Karpas-422 (cell line): ENCODE results near the gene GP5. TPM values are rescaled to one million over a fixed set of nuclear protein-coding genes. Genes with fewer than 3 reads are reported as not detected.

Experiments used
- DNase-seq: peaks from one replicate; pipeline ENCODE4 v3.0.0-alpha.2; 2015
- H2AFZ ChIP-seq: fragments of 200-600 bp; sonication (generic); 2 replicates; pipeline ENCODE4 v1.6.1; 2014; ENCODE audit warnings: antibody characterized with exemption, low read length, mixed read lengths
- H3K27ac ChIP-seq: fragments of 200-600 bp; sonication (generic); 2 replicates; pipeline ENCODE4 v1.5.1; 2014; ENCODE audit warnings: mild to moderate bottlenecking, low read length, moderate library complexity
- H3K27me3 ChIP-seq: fragments of 200-600 bp; sonication (generic); 2 replicates; pipeline ENCODE4 v1.6.1; 2014; ENCODE audit warnings: low read length, mixed read lengths
- H3K36me3 ChIP-seq: fragments of 200-600 bp; sonication (generic); 2 replicates; pipeline ENCODE4 v1.6.1; 2014; ENCODE audit warnings: low read length, mixed read lengths; ENCODE audit not compliant: insufficient read depth
- H3K4me1 ChIP-seq: fragments of 200-600 bp; sonication (generic); 2 replicates; pipeline ENCODE4 v1.6.1; 2014; ENCODE audit warnings: mild to moderate bottlenecking, low read length, mixed read lengths
- H3K4me2 ChIP-seq: fragments of 200-600 bp; sonication (generic); 2 replicates; pipeline ENCODE4 v1.6.1; 2014; ENCODE audit warnings: low read length, low read depth, mild to moderate bottlenecking; ENCODE audit not compliant: poor library complexity, severe bottlenecking
- H3K4me3 ChIP-seq: fragments of 200-600 bp; sonication (generic); 2 replicates; pipeline ENCODE4 v1.5.1; 2014; ENCODE audit warnings: mild to moderate bottlenecking, antibody characterized with exemption, low read length, mixed read lengths
- H3K79me2 ChIP-seq: fragments of 200-600 bp; sonication (generic); 2 replicates; pipeline ENCODE4 v1.6.1; 2014; ENCODE audit warnings: mild to moderate bottlenecking, low read length, mixed read lengths
- H3K9ac ChIP-seq: fragments of 200-600 bp; sonication (generic); 2 replicates; pipeline ENCODE4 v1.6.0; 2014; ENCODE audit warnings: low read length
- H3K9me2 ChIP-seq: fragments of 200-600 bp; sonication (generic), shearing (Covaris generic); replicated peaks from 2 replicates; pipeline ENCODE4 v1.6.0; 2014; ENCODE audit warnings: mild to moderate bottlenecking, low read length, moderate library complexity; ENCODE audit not compliant: insufficient read depth
- H3K9me3 ChIP-seq: fragments of 300-700, 200-600 bp; sonication (generic); 2 replicates; pipeline ENCODE4 v1.6.1; 2014; ENCODE audit warnings: low read length, mixed read lengths
- H4K20me1 ChIP-seq: fragments of 200-600 bp; sonication (generic); 2 replicates; pipeline ENCODE4 v1.6.1; 2014; ENCODE audit warnings: mild to moderate bottlenecking, antibody characterized with exemption, low read length, low read depth; ENCODE audit not compliant: insufficient read depth
- total RNA-seq: library from RNA; depleted of rRNA; stranded (reverse); fragments of >200 nt; shearing (Covaris generic); gene quantifications from 2 replicates; pipeline ENCODE4 v1.2.3, GENCODE V29; 2014; ENCODE audit warnings: low replicate concordance

GP5 gene
- total RNA-seq, 1 experiment from 2014 or later, result not detected

- no peaks in the 10 kb centered on the region for H3K9me3 ChIP-seq
- peaks cover 20% of the 10 kb centered on the region for H3K79me2 ChIP-seq
- H3K4me1 ChIP-seq, result peaks cover 12% of the 10 kb centered on the region
- H3K27ac ChIP-seq, result no peak overlapping the region
- no peak overlapping the region for H2AFZ ChIP-seq
- H4K20me1 ChIP-seq, result no peaks in the 10 kb centered on the region
- H3K4me3 ChIP-seq, result no peak overlapping the region
- H3K9ac ChIP-seq, result no peak overlapping the region
- DNase-seq, result no peak
- H3K4me2 ChIP-seq, result no peak overlapping the region
- no peaks in the 10 kb centered on the region for H3K27me3 ChIP-seq
- H3K9me2 ChIP-seq, result no peaks in the 10 kb centered on the region
- H3K36me3 ChIP-seq, result peaks cover 86% of the 10 kb centered on the region
These were observed 35.4 kb upstream of the GP5 start for GRCh38 chr3:194434503-194434902.

- Histone ChIP-seq H4K20me1 (no peaks in the 10 kb centered on the region), H3K9ac (no peak overlapping the region), H3K36me3 (peaks cover 83% of the 10 kb centered on the region), H3K27ac (no peak overlapping the region), H3K4me1 (peaks cover 12% of the 10 kb centered on the region), H2AFZ (no peak overlapping the region), H3K4me2 (no peak overlapping the region), H3K4me3 (no peak overlapping the region), H3K9me2 (no peaks in the 10 kb centered on the region), H3K79me2 (peaks cover 19% of the 10 kb centered on the region), H3K9me3 (no peaks in the 10 kb centered on the region), H3K27me3 (no peaks in the 10 kb centered on the region)
- DNase-seq, result no peak
These were observed 32.5 kb upstream of the GP5 start for GRCh38 chr3:194431554-194431953.

GRCh38 chr3:194425399-194425798 lies 26.3 kb upstream of the GP5 start:
- Histone ChIP-seq H3K36me3 (peaks cover 76% of the 10 kb centered on the region), H3K27me3 (no peaks in the 10 kb centered on the region), H3K4me1 (no peaks in the 10 kb centered on the region), H3K4me3 (no peak overlapping the region), H3K4me2 (no peak overlapping the region), H3K27ac (no peak overlapping the region), H3K79me2 (peaks cover 17% of the 10 kb centered on the region; the same call in 1 of the 2 replicates), H3K9ac (no peak overlapping the region), H2AFZ (no peak overlapping the region), H4K20me1 (no peaks in the 10 kb centered on the region), H3K9me2 (no peaks in the 10 kb centered on the region), H3K9me3 (no peaks in the 10 kb centered on the region)
- DNase-seq, result no peak

GRCh38 chr3:194424953-194425352 lies 25.9 kb upstream of the GP5 start:
- no peak overlapping the region for H3K9ac ChIP-seq
- peaks cover 76% of the 10 kb centered on the region for H3K36me3 ChIP-seq
- no peak overlapping the region for H3K4me2 ChIP-seq
- no peaks in the 10 kb centered on the region for H3K9me3 ChIP-seq
- no peaks in the 10 kb centered on the region for H3K4me1 ChIP-seq
- H3K79me2 ChIP-seq, result peaks cover 17% of the 10 kb centered on the region; the same call in 1 of the 2 replicates
- H3K4me3 ChIP-seq, result no peak overlapping the region
- H3K27ac ChIP-seq, result no peak overlapping the region
- no peaks in the 10 kb centered on the region for H3K27me3 ChIP-seq
- H4K20me1 ChIP-seq, result no peaks in the 10 kb centered on the region
- no peaks in the 10 kb centered on the region for H3K9me2 ChIP-seq
- no peak for DNase-seq
- no peak overlapping the region for H2AFZ ChIP-seq

- Histone ChIP-seq H3K27ac (no peak overlapping the region), H3K9ac (no peak overlapping the region), H3K4me2 (no peak overlapping the region), H4K20me1 (no peaks in the 10 kb centered on the region), H3K4me1 (no peaks in the 10 kb centered on the region), H2AFZ (no peak overlapping the region), H3K4me3 (no peak overlapping the region), H3K27me3 (no peaks in the 10 kb centered on the region), H3K9me2 (no peaks in the 10 kb centered on the region), H3K36me3 (peaks cover 75% of the 10 kb centered on the region), H3K9me3 (no peaks in the 10 kb centered on the region), H3K79me2 (peaks cover 17% of the 10 kb centered on the region; the same call in 1 of the 2 replicates)
- no peak for DNase-seq
These were observed 25.3 kb upstream of the GP5 start for GRCh38 chr3:194424373-194424772.

GRCh38 chr3:194423317-194423716 lies 24.3 kb upstream of the GP5 start:
- no peaks in the 10 kb centered on the region for H4K20me1 ChIP-seq
- no peak overlapping the region for H3K9ac ChIP-seq
- H3K27me3 ChIP-seq, result no peaks in the 10 kb centered on the region
- H3K4me2 ChIP-seq, result no peak overlapping the region
- H3K4me3 ChIP-seq, result no peak overlapping the region
- H3K9me2 ChIP-seq, result no peaks in the 10 kb centered on the region
- peaks cover 17% of the 10 kb centered on the region for H3K79me2 ChIP-seq
- H3K27ac ChIP-seq, result no peak overlapping the region
- no peaks in the 10 kb centered on the region for H3K4me1 ChIP-seq
- no peaks in the 10 kb centered on the region for H3K9me3 ChIP-seq
- H2AFZ ChIP-seq, result no peak overlapping the region
- peaks cover 77% of the 10 kb centered on the region for H3K36me3 ChIP-seq
- DNase-seq, result no peak

GRCh38 chr3:194422188-194422587 lies 23.1 kb upstream of the GP5 start:
- Histone ChIP-seq H3K9ac (no peak overlapping the region), H2AFZ (no peak overlapping the region), H3K9me2 (no peaks in the 10 kb centered on the region), H3K4me1 (no peaks in the 10 kb centered on the region), H3K4me3 (no peak overlapping the region), H3K27me3 (no peaks in the 10 kb centered on the region), H3K4me2 (no peak overlapping the region), H4K20me1 (no peaks in the 10 kb centered on the region), H3K27ac (no peak overlapping the region), H3K36me3 (peaks cover 74% of the 10 kb centered on the region), H3K9me3 (no peaks in the 10 kb centered on the region), H3K79me2 (peaks cover 16% of the 10 kb centered on the region)
- DNase-seq, result no peak

- Histone ChIP-seq H4K20me1 (no peaks in the 10 kb centered on the region), H3K4me1 (no peaks in the 10 kb centered on the region), H3K27me3 (no peaks in the 10 kb centered on the region), H3K4me3 (no peak overlapping the region), H3K36me3 (peaks cover 53% of the 10 kb centered on the region; the same call in 1 of the 2 replicates), H3K27ac (no peak overlapping the region), H3K4me2 (no peak overlapping the region), H3K9ac (no peak overlapping the region), H3K79me2 (peaks cover 14% of the 10 kb centered on the region), H3K9me3 (no peaks in the 10 kb centered on the region), H2AFZ (no peak overlapping the region), H3K9me2 (no peaks in the 10 kb centered on the region)
- no peak for DNase-seq
These were observed 19.6 kb upstream of the GP5 start for GRCh38 chr3:194418671-194419070.

GRCh38 chr3:194407423-194407822 lies 8.4 kb upstream of the GP5 start:
- H4K20me1 ChIP-seq, result 0 out of 2 replicates have a peak, but pooled peaks cover 2% of the 10 kb centered on the region

More at GRCh38 chr3:194407423-194407822, 8.4 kb upstream of the GP5 start:
- Histone ChIP-seq H2AFZ (no peak overlapping the region), H3K9ac (no peak overlapping the region), H3K36me3 (peaks cover 48% of the 10 kb centered on the region; the same call in 1 of the 2 replicates), H3K4me2 (no peak overlapping the region), H3K27ac (no peak overlapping the region), H3K4me3 (no peak overlapping the region), H3K79me2 (no peaks in the 10 kb centered on the region), H3K4me1 (no peaks in the 10 kb centered on the region), H3K9me3 (no peaks in the 10 kb centered on the region), H3K9me2 (no peaks in the 10 kb centered on the region), H3K27me3 (no peaks in the 10 kb centered on the region)
- no peak for DNase-seq
